Measurements from ENCODE around the gene C1orf167. TPM values are rescaled to one million over a fixed set of nuclear protein-coding genes. Genes with fewer than 3 reads are reported as not detected.

The C1orf167 gene
- total RNA-seq, 1 donor from 2014 or later: not detected

DNA sequence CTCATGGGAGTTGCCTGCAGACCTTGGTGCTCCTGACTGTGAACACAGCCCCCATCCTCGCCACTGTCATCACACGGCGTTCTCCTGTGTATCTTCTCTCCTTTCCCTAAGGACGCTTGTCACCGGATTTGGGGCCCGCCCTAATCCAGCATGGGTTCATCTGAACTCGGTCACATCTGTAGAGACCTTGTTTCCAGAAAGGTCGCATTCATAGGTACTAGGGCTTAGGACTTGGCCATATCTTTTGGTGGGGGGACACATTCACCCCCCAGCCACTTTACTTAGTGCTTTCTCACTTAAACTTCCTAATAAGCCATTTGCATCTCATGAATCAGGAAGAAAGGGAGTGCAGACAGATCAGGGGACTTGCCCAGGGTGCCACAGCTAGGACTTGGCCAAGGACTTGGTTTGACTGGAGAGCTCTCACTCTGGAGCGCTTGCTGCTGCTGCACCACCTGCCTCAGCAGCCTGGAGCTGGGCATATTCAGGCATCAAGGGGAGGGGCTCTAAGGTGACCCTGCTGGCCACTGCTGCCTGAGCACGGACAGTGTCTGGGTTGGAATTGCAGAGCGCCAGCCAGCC lies 75.9 kb downstream of the C1orf167 start:
- no peak overlapping the region for H3K27ac Mint-ChIP-seq (ENCODE audit: unreplicated experiment)
- no peak for DNase-seq (ENCODE audit: low read depth, low spot score)
- H3K9me3 Mint-ChIP-seq: no peaks in the 10 kb centered on the region
- no peaks in the 10 kb centered on the region for H3K27me3 Mint-ChIP-seq (ENCODE audit: low read depth)
- H3K36me3 Mint-ChIP-seq (ENCODE audit: low read depth): peaks cover 8% of the 10 kb centered on the region
- H3K4me1 Mint-ChIP-seq: no peaks in the 10 kb centered on the region
- TF ChIP-seq, protein P1, sequence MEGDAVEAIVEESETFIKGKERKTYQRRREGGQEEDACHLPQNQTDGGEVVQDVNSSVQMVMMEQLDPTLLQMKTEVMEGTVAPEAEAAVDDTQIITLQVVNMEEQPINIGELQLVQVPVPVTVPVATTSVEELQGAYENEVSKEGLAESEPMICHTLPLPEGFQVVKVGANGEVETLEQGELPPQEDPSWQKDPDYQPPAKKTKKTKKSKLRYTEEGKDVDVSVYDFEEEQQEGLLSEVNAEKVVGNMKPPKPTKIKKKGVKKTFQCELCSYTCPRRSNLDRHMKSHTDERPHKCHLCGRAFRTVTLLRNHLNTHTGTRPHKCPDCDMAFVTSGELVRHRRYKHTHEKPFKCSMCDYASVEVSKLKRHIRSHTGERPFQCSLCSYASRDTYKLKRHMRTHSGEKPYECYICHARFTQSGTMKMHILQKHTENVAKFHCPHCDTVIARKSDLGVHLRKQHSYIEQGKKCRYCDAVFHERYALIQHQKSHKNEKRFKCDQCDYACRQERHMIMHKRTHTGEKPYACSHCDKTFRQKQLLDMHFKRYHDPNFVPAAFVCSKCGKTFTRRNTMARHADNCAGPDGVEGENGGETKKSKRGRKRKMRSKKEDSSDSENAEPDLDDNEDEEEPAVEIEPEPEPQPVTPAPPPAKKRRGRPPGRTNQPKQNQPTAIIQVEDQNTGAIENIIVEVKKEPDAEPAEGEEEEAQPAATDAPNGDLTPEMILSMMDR (conservative IDR thresholded peaks at IDR 0.05): no peak
- no peak overlapping the region for H3K4me3 Mint-ChIP-seq

- Mint-ChIP-seq H3K9me3 (no peaks in the 10 kb centered on the region), H3K4me3 (no peak overlapping the region), H3K4me1 (no peaks in the 10 kb centered on the region), H3K27me3 (ENCODE audit: low read depth) (no peaks in the 10 kb centered on the region), H3K36me3 (ENCODE audit: low read depth) (peaks cover 8% of the 10 kb centered on the region), H3K27ac (ENCODE audit: unreplicated experiment) (no peak overlapping the region)
- TF ChIP-seq, protein P1 (conservative IDR thresholded peaks at IDR 0.05): peak; percentile 97
- DNase-seq (ENCODE audit: low read depth, low spot score): peak; percentile 76
Observed at GRCh38 chr1:11838349-11839272, 76.6 kb downstream of the C1orf167 start.

Other genes starting within 250 kb of the C1orf167 start
- gene FBXO2, start 107.8 kb upstream of the C1orf167 start, total RNA-seq: 0.30 and 0.61 TPM in 2 replicates
- gene FBXO44, start 107.3 kb upstream of the C1orf167 start, total RNA-seq: 9.7 and 10.7 TPM in 2 replicates
- 1.2 and 1.5 TPM in 2 replicates for gene FBXO6, start 98.0 kb upstream of the C1orf167 start, total RNA-seq
- 106 and 111 TPM in 2 replicates for gene MAD2L2, start 81.0 kb upstream of the C1orf167 start, total RNA-seq
- 9.7 TPM in 2 replicates for gene DRAXIN, start 70.5 kb upstream of the C1orf167 start, total RNA-seq
- gene AGTRAP, start 26.1 kb upstream of the C1orf167 start, total RNA-seq: 36.0 and 36.9 TPM in 2 replicates
- 28.7 and 29.6 TPM in 2 replicates for gene MTHFR, start 43.8 kb downstream of the C1orf167 start, total RNA-seq
- 56.2 and 56.3 TPM in 2 replicates for gene CLCN6, start 44.0 kb downstream of the C1orf167 start, total RNA-seq
- gene NPPA, start 85.6 kb downstream of the C1orf167 start, total RNA-seq: not detected in 2 replicates
- not detected in 2 replicates for gene NPPB, start 96.8 kb downstream of the C1orf167 start, total RNA-seq
- gene KIAA2013, start 164.2 kb downstream of the C1orf167 start, total RNA-seq: 35.0 and 39.4 TPM in 2 replicates
- 58.7 and 62.6 TPM in 2 replicates for gene PLOD1, start 172.5 kb downstream of the C1orf167 start, total RNA-seq
- 78.9 and 80.1 TPM in 2 replicates for gene MFN2, start 218.3 kb downstream of the C1orf167 start, total RNA-seq

Data from neural crest cell (in vitro differentiated cells).